Measurements from ENCODE around the gene HIF3A.
A peak's percentile ranks its signal among the peaks of the same experiment; 100 is the strongest.
"Not testable (repeated sequence)": the region's sequence is repeated elsewhere in the genome, so short reads cannot be mapped to it uniquely, and the experiment has no call there.

HIF3A gene

GRCh38 chr19:46296722-46297461 lies at the start of gene HIF3A:
TSS of gene HIF3A (plus strand) at chr19:46297042. CDS start at chr19:46297077, 35 bp downstream.
- DNase-seq (ENCODE audit: low read depth in 2 of 2), result no peak

- no peak for DNase-seq (ENCODE audit: low read depth in 2 of 2)
These were observed 46.6 kb upstream of the HIF3A start for GRCh38 chr19:46250076-46250735.

DNA sequence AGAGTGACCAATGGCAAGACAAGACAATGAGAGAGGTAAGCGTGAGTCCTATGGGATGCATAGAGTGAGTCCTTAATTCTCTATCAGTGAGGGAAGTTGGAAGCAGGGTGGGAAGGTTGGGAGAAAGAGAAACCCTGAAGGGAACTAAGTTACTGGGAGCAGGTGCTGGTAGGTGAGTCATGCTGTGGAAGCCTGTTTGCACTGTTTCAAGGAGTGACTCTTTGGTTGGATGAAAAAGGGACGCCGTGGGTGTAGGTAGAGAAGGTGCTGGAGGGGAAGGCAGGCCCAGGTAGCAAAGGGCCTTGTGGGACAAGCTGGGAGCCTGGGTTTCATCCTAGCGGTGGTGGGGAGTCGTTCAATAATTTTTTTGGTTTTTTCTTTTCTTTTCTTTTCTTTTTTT lies 45.4 kb upstream of the HIF3A start:
- DNase-seq (ENCODE audit: low read depth in 2 of 2), result no peak

DNA sequence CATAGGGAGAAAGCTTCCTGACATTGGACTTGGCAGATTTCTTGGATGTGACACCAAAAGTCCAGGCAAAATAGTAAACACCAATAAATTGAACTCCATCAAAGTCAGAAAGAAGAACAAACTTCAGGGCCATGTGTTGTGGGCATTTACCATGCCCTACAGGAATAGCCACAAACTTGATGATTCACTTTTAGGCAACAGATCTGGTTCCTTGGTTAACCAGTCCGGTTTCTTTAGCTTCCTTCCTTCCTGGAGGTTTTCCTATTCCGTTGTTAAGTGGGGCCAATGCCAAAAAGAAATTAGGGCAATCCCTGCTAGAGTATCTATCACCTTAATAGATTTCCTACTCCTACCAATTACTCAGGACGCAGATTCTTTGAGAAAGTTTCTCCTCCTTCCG lies 42.1 kb upstream of the HIF3A start:
- DNase-seq (ENCODE audit: low read depth in 2 of 2), result no peak

DNA sequence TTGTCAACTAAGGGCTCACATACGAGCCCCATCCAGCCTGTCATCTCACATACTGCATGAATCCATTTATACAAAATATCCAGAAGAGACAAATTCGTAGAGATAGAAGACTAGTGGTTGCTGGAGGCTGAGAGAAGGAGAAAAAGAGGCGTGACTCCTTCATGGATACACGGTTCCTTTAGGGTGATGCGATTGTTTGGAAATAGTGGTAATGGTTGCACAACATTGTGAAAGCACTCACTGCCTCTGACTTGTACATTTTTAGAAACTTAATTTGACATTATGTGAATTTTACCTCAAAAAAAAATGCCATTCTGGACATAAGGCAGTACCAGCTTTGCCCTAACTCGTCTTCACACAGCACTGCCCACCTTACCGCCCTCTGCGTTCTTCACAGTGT lies 40.0 kb upstream of the HIF3A start:
- DNase-seq (ENCODE audit: low read depth in 2 of 2), result no peak

DNA sequence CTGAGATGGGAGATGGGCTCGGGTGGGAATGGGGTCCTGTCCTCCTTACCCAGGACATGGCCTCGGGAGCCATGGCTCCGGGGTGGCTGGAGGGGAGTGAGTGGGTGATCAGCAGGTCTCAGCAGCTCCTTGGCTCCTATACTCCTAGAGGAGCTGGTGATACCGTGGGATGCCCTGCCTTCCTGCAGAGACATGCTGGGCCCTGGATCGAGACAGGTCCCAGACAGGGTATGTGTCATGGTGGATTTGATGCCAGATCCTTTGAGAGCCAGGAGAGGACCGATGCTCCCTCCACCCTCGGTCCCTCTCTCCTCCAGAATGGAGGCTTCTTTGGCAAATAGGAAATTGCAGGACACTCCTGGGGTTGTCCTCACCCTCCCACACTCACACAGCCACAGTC lies 35.3 kb upstream of the HIF3A start:
- not testable (repeated sequence) for DNase-seq (ENCODE audit: low read depth in 2 of 2)

- peak; percentile 39 to 42 for DNase-seq (ENCODE audit: low read depth in 2 of 2)
These were observed 34.1 kb upstream of the HIF3A start for GRCh38 chr19:46262684-46263296.

GRCh38 chr19:46264801-46265200 lies 32.0 kb upstream of the HIF3A start:
- not testable (repeated sequence) for DNase-seq (ENCODE audit: low read depth in 2 of 2)

DNA sequence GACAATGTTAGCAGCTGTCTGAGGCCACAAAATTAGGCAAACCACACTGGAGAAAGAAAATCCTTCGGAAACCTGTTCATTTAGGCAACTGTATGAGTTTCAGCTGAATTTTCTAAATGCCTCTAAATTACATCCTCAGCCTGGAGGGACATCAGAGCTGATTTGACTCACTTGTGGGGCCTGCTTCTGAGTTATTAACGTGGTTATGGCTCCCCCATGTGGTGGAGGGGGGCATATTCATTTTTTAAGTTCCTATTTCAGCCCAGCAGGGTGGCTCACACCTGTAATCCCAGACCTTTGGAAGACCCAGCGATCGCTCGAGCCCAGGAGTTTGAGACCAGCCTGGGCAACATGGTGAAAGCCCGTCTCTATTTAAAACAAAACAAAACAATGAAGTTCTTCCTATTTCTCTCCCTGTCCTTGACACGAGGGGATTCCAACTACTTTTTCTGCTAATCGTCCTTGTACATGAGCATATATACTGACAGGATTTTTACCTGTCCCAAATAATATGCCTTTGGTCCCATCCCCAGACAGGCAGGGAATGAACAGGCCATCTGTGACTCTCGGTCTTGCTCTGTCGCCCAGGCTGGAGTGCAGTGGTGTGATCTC lies 31.5 kb upstream of the HIF3A start:
- DNase-seq (ENCODE audit: low read depth in 2 of 2), result peak; percentile 44 to 48

DNA sequence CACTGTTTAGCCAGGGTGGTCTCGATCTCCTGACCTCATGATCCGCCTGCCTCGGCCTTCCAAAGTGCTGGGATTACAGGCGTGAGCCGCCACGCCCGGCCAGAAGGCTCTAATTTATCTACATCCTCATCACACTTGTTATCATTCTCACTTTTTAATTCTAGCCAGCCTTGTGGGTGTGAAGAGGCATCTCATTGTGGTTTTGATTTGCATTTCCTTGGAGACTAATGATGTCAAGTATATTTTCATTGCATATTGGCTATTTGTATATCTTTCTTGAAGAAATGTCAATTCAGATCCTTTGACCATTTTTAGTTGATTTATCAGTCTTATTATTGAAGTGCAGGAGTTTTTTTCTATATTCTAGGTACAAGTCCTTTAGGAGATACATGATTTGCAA lies 27.7 kb upstream of the HIF3A start:
- DNase-seq (ENCODE audit: low read depth in 2 of 2), result no peak

DNA sequence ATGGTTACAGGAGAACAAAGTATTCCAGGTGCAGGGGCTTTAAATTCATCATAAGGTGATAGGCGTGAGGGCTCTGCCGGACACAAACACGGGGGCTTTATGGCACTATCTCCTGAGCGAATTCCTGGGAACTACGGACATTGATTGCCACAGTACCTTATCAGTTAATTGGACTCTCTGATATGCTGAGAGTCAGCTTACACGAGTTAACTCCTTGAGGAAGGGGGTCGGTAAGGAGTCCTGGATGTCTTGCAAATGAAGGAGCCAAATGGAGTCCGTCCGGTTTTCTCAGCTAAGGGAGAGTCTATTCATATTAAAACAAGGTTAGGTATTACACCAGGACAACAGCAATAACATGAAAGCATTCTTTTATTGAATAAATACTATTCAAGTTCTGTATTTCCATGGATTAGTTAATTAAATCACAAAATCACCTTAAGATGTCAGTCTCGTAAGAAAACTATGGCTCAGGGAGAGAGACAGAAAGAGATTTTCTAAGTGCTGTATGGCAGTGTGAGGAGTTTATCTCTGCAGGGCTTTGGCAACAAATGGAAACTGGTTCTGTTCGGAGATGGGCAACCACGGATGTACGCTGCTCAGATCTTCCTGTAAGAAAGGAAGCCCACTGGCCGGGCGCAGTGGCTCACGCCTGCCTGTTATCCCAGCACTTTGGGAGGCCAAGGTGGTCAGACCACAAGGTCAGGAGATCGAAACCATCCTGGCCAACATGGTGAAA lies 26.2 kb upstream of the HIF3A start:
- DNase-seq (ENCODE audit: low read depth in 2 of 2), result no peak

DNA sequence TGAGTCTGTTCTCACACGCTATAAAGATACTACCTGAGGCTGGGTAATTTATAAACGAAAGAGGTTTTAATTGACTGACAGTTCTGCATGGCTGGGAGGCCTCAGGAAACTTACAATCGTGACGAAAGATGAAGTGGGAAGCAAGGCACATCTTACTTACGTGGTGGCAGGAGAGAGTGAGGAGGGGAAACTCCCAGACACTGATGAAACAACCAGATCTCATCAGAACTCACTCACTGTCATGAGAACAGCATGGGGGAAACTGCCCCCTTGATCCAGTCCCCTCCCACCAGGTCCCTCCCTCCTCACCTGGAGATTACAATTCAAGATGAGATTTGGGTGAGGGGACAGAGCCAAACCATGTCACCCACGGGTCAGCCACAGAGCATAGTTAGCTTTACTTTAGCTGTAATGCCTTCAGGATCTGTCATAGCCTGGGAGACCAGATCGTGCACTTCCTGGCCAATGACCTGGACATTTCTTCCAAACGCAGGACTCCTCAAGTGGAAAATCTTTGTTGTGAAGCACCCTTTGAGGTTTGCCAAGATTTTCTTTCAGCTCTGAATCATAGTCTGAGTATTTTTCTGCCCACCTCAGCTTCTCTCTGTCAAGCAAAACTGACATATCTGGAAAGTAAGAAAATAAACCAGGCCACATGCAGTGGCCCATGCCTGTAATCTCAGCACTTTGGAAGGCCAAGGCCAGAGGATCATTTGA lies 25.2 kb upstream of the HIF3A start:
- DNase-seq (ENCODE audit: low read depth in 2 of 2), result no peak

GRCh38 chr19:46273931-46274330 lies 22.9 kb upstream of the HIF3A start:
- not testable (repeated sequence) for DNase-seq (ENCODE audit: low read depth in 2 of 2)

DNA sequence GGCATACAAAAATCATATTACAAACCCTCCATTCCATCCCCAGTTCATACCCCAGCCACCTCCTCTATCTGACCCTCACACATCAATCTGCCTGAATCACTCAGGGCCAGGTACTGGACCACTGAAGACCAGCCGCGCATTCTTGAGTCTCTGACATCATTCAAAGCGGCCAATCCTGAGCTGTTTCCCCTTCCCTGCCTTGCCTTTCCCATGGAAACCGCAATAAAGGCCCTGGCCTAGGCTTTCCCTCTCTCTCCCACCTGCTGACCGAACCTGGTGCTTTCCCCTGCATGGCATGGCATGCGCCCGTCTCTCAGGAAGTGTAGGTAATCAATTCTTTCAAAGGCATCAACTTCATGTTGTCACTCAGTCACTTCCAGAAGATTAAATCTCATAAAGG lies 17.7 kb upstream of the HIF3A start:
- DNase-seq (ENCODE audit: low read depth in 2 of 2), result no peak

GRCh38 chr19:46283771-46284170 lies 13.1 kb upstream of the HIF3A start:
- DNase-seq (ENCODE audit: low read depth in 2 of 2), result no peak

DNA sequence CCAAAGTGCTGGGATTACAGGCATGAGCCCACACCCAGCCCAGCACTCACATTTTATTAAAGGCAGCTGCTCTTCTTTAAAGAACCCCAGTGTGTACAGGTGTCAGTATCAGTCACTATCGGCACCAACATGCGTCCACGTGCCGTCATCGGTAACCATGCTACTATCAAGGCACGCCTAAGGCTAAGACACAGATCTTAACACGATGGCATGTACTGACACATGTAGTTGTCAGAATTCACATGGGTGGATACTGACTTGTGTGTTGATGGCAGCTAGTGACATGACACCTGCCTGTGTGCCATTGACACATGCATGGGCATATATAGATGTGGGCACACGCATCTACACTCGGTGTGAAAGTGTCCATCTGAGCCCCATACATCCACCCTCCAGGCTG lies 12.2 kb upstream of the HIF3A start:
- no peak for DNase-seq (ENCODE audit: low read depth in 2 of 2)

DNA sequence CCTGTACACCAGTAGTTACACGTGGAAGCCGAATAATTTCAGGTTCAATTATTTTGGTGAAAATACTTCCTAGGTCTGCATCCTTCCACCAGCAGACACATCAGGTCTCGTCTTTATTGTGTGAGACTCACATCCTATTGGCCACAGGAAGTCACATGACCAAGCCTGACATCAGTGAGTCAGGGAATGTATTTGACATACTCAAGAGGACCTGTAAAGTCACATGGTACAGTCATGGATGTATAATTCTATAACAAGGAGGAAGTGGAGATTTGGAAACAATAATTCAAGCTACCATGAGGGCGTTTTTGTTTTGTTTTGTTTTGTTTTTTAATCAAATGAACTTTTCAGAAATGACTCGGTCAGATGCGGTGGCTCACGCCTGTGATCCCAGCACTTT lies 9.3 kb upstream of the HIF3A start:
- DNase-seq (ENCODE audit: low read depth in 2 of 2), result no peak

DNA sequence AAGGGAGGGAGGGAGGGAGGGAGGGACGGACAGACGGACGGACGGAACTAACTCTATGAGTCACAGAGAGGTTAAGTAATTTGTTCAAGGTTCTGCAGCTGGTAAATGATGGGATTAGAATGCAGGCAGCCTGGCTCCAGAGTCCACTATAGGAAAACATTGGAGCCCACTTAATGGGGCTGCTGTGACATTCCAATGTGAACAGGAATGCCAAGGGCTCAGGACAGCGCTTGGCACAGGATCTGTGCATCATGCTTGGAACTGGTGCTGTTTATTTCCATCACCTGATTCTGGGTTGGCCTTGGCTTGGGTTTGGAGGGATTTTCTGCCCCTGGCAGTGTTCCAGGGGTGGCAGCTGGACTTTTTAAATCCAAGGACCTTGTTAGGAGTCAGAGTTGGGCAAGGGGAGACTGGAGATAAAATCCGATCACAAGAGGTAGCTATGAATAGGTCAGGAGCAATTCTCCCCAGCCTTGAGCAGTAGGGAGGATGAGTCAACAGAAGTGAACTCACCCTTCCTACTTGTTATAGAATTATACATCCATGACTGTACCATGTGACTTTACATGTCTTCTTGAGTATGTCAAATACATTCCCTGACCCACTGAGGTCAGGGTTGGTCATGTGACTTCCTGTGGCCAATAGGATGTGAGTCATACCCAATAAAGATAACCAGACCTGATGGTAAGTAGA lies 7.8 kb upstream of the HIF3A start:
- DNase-seq (ENCODE audit: low read depth in 2 of 2), result no peak

- no peak for DNase-seq (ENCODE audit: low read depth in 2 of 2)
These were observed 6.9 kb upstream of the HIF3A start for GRCh38 chr19:46289724-46290619.

DNA sequence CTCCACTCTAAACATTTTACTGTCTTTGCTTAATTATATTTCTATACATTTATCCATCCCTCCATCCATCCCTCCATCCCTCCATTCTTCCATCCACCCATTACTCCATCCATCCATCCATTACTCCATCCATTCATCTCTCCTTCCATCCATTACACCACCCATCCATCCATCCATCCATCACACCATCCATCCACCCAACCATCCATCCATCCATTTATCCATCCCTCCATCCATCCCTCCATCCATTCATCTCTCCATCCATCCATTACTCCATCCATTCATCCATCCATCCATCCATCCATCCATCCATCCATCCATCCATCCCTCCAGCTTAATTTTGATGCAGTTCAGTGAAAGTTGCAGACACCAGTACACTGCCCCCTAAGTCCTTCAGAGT lies 5.0 kb upstream of the HIF3A start:
- no peak for DNase-seq (ENCODE audit: low read depth in 2 of 2)
